Vagina (tissue), 2 donors: Measurements from ENCODE around the gene COL18A1. TPM values are rescaled to one million over a fixed set of nuclear protein-coding genes. Genes with fewer than 3 reads are reported as not detected.

Source experiments
- DNase-seq, 2 donors: peaks; one replicate each; pipeline ENCODE4 v3.0.0-alpha.2; 2017; ENCODE audit errors: extremely low spot score in 2 of 2
- H3K27ac ChIP-seq: fragments of 200-600 bp; sonication (generic); one replicate; pipeline ENCODE4 v1.5.1; 2019
- H3K27me3 ChIP-seq: fragments of 200-600 bp; sonication (generic); one replicate; pipeline ENCODE4 v1.5.1; 2019
- H3K36me3 ChIP-seq, 2 donors: fragments of 200-600 bp; sonication (generic); one replicate each; pipeline ENCODE4 v1.5.1; 2017 to 2019
- H3K4me1 ChIP-seq: fragments of 200-600 bp; sonication (generic); one replicate; pipeline ENCODE4 v1.5.1; 2019
- H3K4me3 ChIP-seq, 2 donors: fragments of 200-600 bp; sonication (generic); 1 replicate in 1 of 2; 2 replicates in 1 of 2; pipeline ENCODE4 v1.5.1; 2016 to 2019
- H3K9me3 ChIP-seq: fragments of 200-600 bp; sonication (generic); one replicate; pipeline ENCODE4 v1.5.1; 2019
- CTCF ChIP-seq, 3 experiments: fragments of 450-650 bp in 2 of 3; fragments of 200-600 bp in 1 of 3; sonication (generic) in 1 of 3; IDR thresholded peaks; one replicate each; pipeline ENCODE4 v1.5.1; 2017 to 2019; ENCODE audit warnings: antibody characterized with exemption in 3 of 3, mild to moderate bottlenecking in 2 of 3, moderate library complexity in 2 of 3
- POLR2A ChIP-seq, 2 donors: fragments of 450-650 bp; IDR thresholded peaks; one replicate each; pipeline ENCODE4 v1.6.1; 2017; ENCODE audit warnings: antibody characterized with exemption in 2 of 2, mild to moderate bottlenecking in 2 of 2, moderate library complexity in 2 of 2
- POLR2AphosphoS5 ChIP-seq, 2 donors: sonication (generic); formaldehyde crosslinking; IDR thresholded peaks; one replicate each; pipeline ENCODE4 v1.9.0; 2017; ENCODE audit warnings: antibody characterized with exemption in 2 of 2, mild to moderate bottlenecking in 2 of 2, low read depth in 1 of 2; ENCODE audit not compliant: insufficient read depth in 1 of 2
- intact Hi-C: fragments of 100-400 bp; cut with DNase I; formaldehyde crosslinking; loops from one replicate; pipeline ENCODE4 v1.15.1; 2023
- total RNA-seq: library from RNA; depleted of rRNA; stranded (reverse); fragments of >200 nt; gene quantifications from one replicate; pipeline ENCODE4 v1.2.3, GENCODE V29; 2016

COL18A1 gene
- total RNA-seq, 1 donor from 2014 or later: 86.7 TPM

- no peak for DNase-seq
- Histone ChIP-seq H3K9me3 (no peaks in the 10 kb centered on the region), H3K27me3 (no peaks in the 10 kb centered on the region), H3K27ac (peak overlapping the region; percentile 33), H3K4me3 (no peak overlapping the region), H3K4me1 (peaks cover 57% of the 10 kb centered on the region), H3K36me3 (no peaks in the 10 kb centered on the region)
- no peak for TF ChIP-seq POLR2AphosphoS5 (IDR thresholded peaks at IDR 0.05; ENCODE audit: insufficient read depth in 1 of 2, low read depth in 1 of 2)
- no peak for TF ChIP-seq CTCF (IDR thresholded peaks at IDR 0.05)
- TF ChIP-seq POLR2A (IDR thresholded peaks at IDR 0.05): no peak
- intact Hi-C loops: no loop called here
Observed at GRCh38 chr21:45451091-45451740, 46.3 kb downstream of the COL18A1 start.

DNA sequence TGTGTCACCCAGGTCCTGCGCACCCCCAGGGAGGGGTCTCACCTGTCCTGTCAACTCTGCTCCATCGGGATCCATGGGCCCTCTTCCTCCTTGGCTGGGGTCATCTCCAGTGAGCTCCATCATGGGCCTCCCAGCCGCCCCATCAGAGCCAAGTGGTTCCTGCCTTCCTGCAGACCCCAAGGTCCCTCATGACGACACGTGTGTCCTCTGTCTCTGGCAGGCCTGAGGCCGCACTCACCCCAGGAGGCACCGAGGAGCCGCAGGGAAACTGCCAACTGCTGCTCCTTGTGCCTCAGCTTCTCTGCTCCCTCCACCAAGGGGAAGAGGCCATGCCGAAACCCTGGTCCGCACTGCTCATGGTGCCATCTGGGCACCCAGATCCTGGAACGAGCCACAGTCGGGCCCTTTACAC lies 46.8 kb downstream of the COL18A1 start:
- no peak for DNase-seq
- no peak overlapping the region for H3K27ac ChIP-seq
- intact Hi-C loops: no loop called here
- H3K9me3 ChIP-seq: no peaks in the 10 kb centered on the region
- H3K4me3 ChIP-seq: no peak overlapping the region
- no peaks in the 10 kb centered on the region for H3K36me3 ChIP-seq
- H3K27me3 ChIP-seq: no peaks in the 10 kb centered on the region
- H3K4me1 ChIP-seq: peaks cover 63% of the 10 kb centered on the region
- TF ChIP-seq POLR2A (IDR thresholded peaks at IDR 0.05): no peak
- no peak for TF ChIP-seq POLR2AphosphoS5 (IDR thresholded peaks at IDR 0.05; ENCODE audit: insufficient read depth in 1 of 2, low read depth in 1 of 2)
- no peak for TF ChIP-seq CTCF (IDR thresholded peaks at IDR 0.05)

- Histone ChIP-seq H3K4me3 (no peak overlapping the region), H3K36me3 (no peaks in the 10 kb centered on the region), H3K9me3 (no peaks in the 10 kb centered on the region), H3K27me3 (no peaks in the 10 kb centered on the region), H3K4me1 (peaks cover 69% of the 10 kb centered on the region), H3K27ac (no peak overlapping the region)
- intact Hi-C loops: no loop called here
- TF ChIP-seq CTCF (IDR thresholded peaks at IDR 0.05) (no peak), POLR2A (IDR thresholded peaks at IDR 0.05) (no peak), POLR2AphosphoS5 (IDR thresholded peaks at IDR 0.05; ENCODE audit: insufficient read depth in 1 of 2, low read depth in 1 of 2) (no peak)
- no peak for DNase-seq
Observed at GRCh38 chr21:45452696-45453307, 47.8 kb downstream of the COL18A1 start.

- DNase-seq: no peak
- no peaks in the 10 kb centered on the region for H3K27me3 ChIP-seq
- no peak overlapping the region for H3K27ac ChIP-seq
- peaks cover 69% of the 10 kb centered on the region for H3K4me1 ChIP-seq
- no peak overlapping the region for H3K4me3 ChIP-seq
- no peaks in the 10 kb centered on the region for H3K36me3 ChIP-seq
- H3K9me3 ChIP-seq: no peaks in the 10 kb centered on the region
- no peak for TF ChIP-seq POLR2A (IDR thresholded peaks at IDR 0.05)
- no peak for TF ChIP-seq CTCF (IDR thresholded peaks at IDR 0.05)
- TF ChIP-seq POLR2AphosphoS5 (IDR thresholded peaks at IDR 0.05; ENCODE audit: insufficient read depth in 1 of 2, low read depth in 1 of 2): no peak
- intact Hi-C loops: no loop called here
Observed at GRCh38 chr21:45453308-45453950, 48.5 kb downstream of the COL18A1 start.
